Putamen (tissue), 1 donor: ENCODE results near the gene RND1.

ENCODE experiments used
- DNase-seq: peaks from one replicate; pipeline ENCODE4 v3.0.0-alpha.2; 2016; ENCODE audit warnings: low spot score

Gene RND1

DNA sequence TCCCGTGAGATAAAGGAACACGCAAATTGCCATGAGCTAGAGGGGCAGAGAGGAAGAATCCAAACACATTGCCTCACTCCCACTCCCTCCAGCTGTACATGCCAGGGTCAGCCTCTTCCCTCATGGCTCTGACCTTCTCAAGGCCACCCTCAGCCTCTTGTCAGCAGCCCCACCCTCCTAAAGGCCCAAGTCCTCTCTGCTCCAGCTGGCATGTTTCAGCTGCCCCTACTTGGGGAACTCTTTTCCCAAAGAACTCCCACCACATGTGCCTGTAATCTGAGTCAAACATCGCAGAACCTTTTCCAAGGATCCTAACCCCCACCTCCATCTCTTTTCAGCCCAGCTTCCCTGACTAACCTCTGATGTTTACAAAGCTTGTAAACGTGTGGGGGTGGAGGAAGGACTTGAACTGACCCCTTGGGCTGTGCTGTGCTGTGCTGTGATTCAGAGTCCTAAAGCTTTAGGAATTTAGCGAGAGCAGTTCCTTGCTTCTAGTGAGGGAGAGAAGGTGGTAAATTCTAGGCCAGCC, 54.7 kb downstream of the RND1 start:
- DNase-seq: no peak

DNA sequence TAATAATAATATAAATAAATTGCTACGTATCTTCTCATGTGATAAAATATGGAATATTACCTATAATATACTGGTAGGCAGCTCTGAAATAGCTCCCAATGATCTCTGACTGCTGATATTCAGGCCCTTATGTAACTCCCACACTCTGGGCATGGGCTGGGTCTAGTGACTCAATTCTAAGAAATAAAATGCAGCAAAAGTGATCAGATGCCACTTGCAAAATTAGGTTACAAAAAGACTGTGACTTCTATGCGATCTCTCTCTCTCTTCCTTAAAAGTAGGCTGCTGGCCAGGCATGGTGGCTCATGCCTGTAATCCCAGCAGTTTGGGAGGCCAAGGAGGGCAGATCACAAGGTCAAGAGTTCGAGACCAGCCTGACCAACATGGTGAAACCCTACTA, 57.7 kb downstream of the RND1 start:
- DNase-seq: no peak
